Fibroblast of the aortic adventitia (primary cell): Measurements from ENCODE around the gene BPIFA3. TPM values are rescaled to one million over a fixed set of nuclear protein-coding genes. Genes with fewer than 3 reads are reported as not detected.

Source experiments
- DNase-seq: peaks from one replicate; pipeline ENCODE4 v3.0.0-alpha.2; 2010; ENCODE audit warnings: low read depth
- H3K4me3 ChIP-seq: 2 replicates; pipeline ENCODE4 v1.5.1; 2011; ENCODE audit warnings: low read depth, mild to moderate bottlenecking, control low read depth, low read length, moderate library complexity
- total RNA-seq: library from RNA; depleted of rRNA; stranded (reverse); fragments of >200 nt; gene quantifications from 2 replicates; pipeline ENCODE4 v1.2.3, GENCODE V29; 2012; ENCODE audit warnings: low replicate concordance
- TF ChIP-seq, protein P1 (sequence below): IDR thresholded peaks from 2 replicates; pipeline ENCODE4 v1.5.1; 2011; ENCODE audit warnings: mild to moderate bottlenecking, low read length, control low read depth, inconsistent platforms; ENCODE audit not compliant: insufficient read depth

BPIFA3 gene
- total RNA-seq = not detected in 2 replicates

DNA sequence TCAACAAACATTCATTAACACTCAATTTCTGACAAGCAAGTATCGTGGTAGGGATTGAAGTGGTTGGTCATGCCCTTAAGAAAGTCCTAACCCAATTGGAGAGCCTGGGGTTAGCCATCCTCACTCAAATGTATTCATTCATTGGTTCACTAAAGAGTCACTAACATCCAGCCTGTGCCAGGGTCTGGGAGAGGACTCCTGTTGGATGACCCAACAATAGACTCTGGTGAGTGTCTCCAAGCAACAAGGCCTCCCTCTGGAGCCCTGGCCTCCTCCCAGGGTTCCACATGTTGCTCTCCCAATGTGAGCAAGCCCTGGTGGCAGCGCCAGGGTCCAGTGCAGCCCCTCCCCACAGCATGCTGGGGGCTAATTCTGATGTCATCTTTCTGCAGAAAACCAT is at the start of gene BPIFA3:
Gene BPIFA3 (plus strand): TSS at position 301 of the 400 bp plus-strand sequence. CDS start 185 bp downstream, outside the sequence.
- DNase-seq = no peak
- TF ChIP-seq, protein P1, sequence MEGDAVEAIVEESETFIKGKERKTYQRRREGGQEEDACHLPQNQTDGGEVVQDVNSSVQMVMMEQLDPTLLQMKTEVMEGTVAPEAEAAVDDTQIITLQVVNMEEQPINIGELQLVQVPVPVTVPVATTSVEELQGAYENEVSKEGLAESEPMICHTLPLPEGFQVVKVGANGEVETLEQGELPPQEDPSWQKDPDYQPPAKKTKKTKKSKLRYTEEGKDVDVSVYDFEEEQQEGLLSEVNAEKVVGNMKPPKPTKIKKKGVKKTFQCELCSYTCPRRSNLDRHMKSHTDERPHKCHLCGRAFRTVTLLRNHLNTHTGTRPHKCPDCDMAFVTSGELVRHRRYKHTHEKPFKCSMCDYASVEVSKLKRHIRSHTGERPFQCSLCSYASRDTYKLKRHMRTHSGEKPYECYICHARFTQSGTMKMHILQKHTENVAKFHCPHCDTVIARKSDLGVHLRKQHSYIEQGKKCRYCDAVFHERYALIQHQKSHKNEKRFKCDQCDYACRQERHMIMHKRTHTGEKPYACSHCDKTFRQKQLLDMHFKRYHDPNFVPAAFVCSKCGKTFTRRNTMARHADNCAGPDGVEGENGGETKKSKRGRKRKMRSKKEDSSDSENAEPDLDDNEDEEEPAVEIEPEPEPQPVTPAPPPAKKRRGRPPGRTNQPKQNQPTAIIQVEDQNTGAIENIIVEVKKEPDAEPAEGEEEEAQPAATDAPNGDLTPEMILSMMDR = no peak
- no peak within 1 kb of the TSS for H3K4me3 ChIP-seq

DNA sequence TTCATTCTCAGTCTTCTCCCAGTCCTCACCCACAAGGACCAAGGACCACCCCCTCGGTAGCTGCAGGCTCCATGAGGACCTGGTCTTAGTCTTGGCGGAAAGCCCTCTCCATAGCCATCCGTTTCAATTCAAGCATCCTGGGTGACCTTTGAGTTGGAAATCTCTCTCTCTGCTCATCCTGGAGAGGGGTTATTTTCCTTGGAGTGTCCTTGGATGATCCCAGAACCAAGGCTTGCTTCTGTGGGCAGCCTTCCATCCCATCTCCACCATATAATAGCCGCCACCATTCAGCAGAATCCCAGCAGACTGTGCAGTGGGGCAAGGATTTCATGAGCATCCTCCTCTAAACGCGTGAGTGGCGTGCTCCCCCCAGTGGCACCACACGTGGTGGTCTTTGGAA is 49.3 kb upstream of the BPIFA3 start, which contains the start of gene BPIFA2:
Gene BPIFA2 (plus strand): TSS at position 301 of the 400 bp plus-strand sequence. CDS start 987 bp downstream, outside the sequence.
- DNase-seq = no peak
- TF ChIP-seq, protein P1 = no peak
- H3K4me3 ChIP-seq = no peak within 1 kb of the TSS

DNA sequence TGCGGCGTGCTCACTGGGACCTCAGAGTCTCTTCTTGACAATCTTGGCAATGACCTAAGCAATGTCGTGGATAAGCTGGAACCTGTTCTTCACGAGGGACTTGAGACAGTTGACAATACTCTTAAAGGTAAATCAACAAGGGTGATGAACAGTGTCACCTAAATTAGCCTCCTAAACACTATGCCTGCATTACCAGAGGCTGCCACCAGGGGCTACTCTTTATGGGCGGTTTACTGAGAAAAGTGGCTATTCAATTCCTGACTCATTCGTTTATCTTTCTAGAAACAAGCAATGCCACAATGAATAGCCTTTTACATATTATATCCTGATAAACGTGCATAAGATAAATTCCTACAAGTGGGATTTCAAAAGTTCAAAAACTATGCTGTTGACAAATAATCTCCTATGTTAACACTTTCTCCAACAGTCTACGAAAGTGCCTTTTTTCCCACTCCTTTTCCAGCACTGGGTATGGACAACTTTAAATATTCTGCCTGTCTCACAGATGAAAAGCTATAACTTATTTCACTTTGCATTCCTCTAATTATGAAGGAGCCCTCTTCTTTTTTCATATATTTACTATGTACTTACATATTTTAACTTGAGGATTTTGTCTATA is 47.9 kb upstream of the BPIFA3 start:
- DNase-seq = no peak
- H3K4me3 ChIP-seq = no peak overlapping the region
- TF ChIP-seq, protein P1 = peak; percentile 49

DNA sequence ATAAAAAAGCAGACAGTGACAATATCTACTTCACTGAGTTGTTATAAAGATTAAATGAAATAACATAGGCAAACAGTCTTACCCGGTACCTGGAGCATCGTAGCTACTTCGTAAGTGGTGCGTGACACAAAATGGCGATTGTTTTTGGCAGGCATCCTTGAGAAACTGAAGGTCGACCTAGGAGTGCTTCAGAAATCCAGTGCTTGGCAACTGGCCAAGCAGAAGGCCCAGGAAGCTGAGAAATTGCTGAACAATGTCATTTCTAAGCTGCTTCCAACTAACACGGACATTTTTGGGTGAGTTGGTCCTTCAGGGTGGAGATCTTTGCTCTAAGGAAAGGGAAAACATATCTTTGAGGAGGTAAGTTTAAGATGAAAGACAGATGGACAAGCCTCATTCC is 44.4 kb upstream of the BPIFA3 start:
- TF ChIP-seq, protein P1 = no peak
- H3K4me3 ChIP-seq = no peak overlapping the region
- DNase-seq = no peak

DNA sequence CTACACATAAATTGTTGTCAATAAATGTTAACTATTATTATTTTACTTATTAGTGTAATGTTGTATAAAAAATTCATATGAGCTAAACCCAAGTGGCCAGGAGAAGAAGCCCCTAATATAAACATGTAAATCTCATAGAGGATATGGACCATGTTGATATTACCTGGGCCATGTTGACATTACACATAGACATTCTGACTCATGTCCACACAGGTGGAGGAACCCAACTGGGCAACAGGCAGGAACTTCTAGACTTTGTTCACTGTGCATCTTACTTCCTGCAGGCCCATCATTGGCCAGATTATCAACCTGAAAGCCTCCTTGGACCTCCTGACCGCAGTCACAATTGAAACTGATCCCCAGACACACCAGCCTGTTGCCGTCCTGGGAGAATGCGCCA is 42.0 kb upstream of the BPIFA3 start:
- no peak overlapping the region for H3K4me3 ChIP-seq
- TF ChIP-seq, protein P1 = no peak
- no peak for DNase-seq

DNA sequence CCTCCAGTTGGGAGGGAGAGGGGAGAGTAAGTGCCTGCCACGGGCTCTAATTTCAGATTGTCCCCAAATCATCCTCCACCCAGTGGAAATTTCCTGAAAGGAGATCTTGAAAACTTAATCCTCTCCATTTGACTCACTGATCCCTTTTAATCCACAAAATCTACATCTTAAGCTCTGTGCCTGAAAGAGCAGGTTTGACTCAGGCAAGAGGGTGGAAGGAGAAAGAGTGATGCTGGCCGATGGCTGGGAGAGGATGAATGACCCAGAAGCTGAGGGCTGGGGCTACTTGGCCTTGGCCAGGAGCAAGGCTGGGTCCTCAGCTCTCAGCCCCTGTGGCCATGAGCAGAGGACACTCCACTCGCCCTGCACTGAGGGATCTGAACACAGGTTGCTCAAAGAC is 41.1 kb upstream of the BPIFA3 start:
- TF ChIP-seq, protein P1 = no peak
- H3K4me3 ChIP-seq = no peak overlapping the region
- DNase-seq = no peak

DNA sequence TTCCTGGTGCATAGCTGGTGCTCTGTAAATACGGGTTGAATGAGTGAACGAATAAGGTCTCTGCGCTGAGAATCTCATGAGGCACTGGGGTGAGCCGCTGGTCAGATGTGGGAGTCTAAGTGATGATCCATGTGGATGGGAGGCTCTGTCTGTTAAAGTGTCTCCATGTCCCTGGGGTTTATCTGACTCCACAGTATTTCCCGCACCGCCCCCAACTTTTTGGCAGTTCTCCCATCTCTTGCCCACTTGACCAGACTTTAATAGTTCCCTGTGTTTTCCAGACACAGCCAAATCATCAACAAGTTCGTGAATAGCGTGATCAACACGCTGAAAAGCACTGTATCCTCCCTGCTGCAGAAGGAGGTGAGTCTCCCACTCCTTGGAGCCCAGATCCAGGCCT is 39.3 kb upstream of the BPIFA3 start:
- no peak overlapping the region for H3K4me3 ChIP-seq
- TF ChIP-seq, protein P1 = no peak
- no peak for DNase-seq
